Measurements from ENCODE around the gene PYHIN1. TPM values are rescaled to one million over a fixed set of nuclear protein-coding genes. Genes with fewer than 3 reads are reported as not detected.
"Not testable (repeated sequence)": the region's sequence is repeated elsewhere in the genome, so short reads cannot be mapped to it uniquely, and the experiment has no call there.

The PYHIN1 gene
- polyA plus RNA-seq, 4 donors, result 0.11 to 0.45 (median 0.21) TPM; not detected in 1

GRCh38 chr1:158978730-158979129, 47.4 kb downstream of the PYHIN1 start:
- DNase-seq (ENCODE audit: low read depth in 4 of 4, low spot score in 3 of 4), result no peak

GRCh38 chr1:158979229-158979628, 47.9 kb downstream of the PYHIN1 start:
- DNase-seq (ENCODE audit: low read depth in 4 of 4, low spot score in 3 of 4), result no peak

- DNase-seq (ENCODE audit: low read depth in 4 of 4, low spot score in 3 of 4), result no peak
Measured at GRCh38 chr1:158983235-158983634, 51.9 kb downstream of the PYHIN1 start.

GRCh38 chr1:158984386-158984785, 53.0 kb downstream of the PYHIN1 start:
- no peak for DNase-seq (ENCODE audit: low read depth in 4 of 4, low spot score in 3 of 4)

GRCh38 chr1:158989424-158989823, 58.1 kb downstream of the PYHIN1 start:
- DNase-seq (ENCODE audit: low read depth in 4 of 4, low spot score in 3 of 4), result no peak

- no peak for DNase-seq (ENCODE audit: low read depth in 4 of 4, low spot score in 3 of 4)
Measured at GRCh38 chr1:158992787-158993312, 61.5 kb downstream of the PYHIN1 start.

- no peak for DNase-seq (ENCODE audit: low read depth in 4 of 4, low spot score in 3 of 4)
Measured at GRCh38 chr1:158996998-158997397, 65.6 kb downstream of the PYHIN1 start.

GRCh38 chr1:158998037-158998780, 66.9 kb downstream of the PYHIN1 start:
- no peak for DNase-seq (ENCODE audit: low read depth in 4 of 4, low spot score in 3 of 4)

- peak in 2 of 4 donors; percentile 51 to 61 for DNase-seq (ENCODE audit: low read depth in 4 of 4, low spot score in 3 of 4)
Measured at GRCh38 chr1:158998781-158999161, 67.4 kb downstream of the PYHIN1 start.

- DNase-seq (ENCODE audit: low read depth in 4 of 4, low spot score in 3 of 4), result peak; percentile 79 to 87 (median 86)
Measured at GRCh38 chr1:158999316-159000069, 68.1 kb downstream of the PYHIN1 start.

GRCh38 chr1:159000070-159000409, 68.7 kb downstream of the PYHIN1 start:
- no peak for DNase-seq (ENCODE audit: low read depth in 4 of 4, low spot score in 3 of 4)

GRCh38 chr1:159000625-159001024, 69.3 kb downstream of the PYHIN1 start:
- DNase-seq (ENCODE audit: low read depth in 4 of 4, low spot score in 3 of 4), result peak in 2 of 4 donors; percentile 51 to 57

GRCh38 chr1:159005161-159005560, 73.8 kb downstream of the PYHIN1 start:
- DNase-seq (ENCODE audit: low read depth in 4 of 4, low spot score in 3 of 4), result no peak

GRCh38 chr1:159005676-159006075, 74.3 kb downstream of the PYHIN1 start:
- no peak for DNase-seq (ENCODE audit: low read depth in 4 of 4, low spot score in 3 of 4)

- not testable (repeated sequence) for DNase-seq (ENCODE audit: low read depth in 4 of 4, low spot score in 3 of 4)
Measured at GRCh38 chr1:159006210-159006807, 75.0 kb downstream of the PYHIN1 start.

GRCh38 chr1:159007726-159008125, 76.4 kb downstream of the PYHIN1 start:
- no peak for DNase-seq (ENCODE audit: low read depth in 4 of 4, low spot score in 3 of 4)

GRCh38 chr1:159008744-159009188, 77.4 kb downstream of the PYHIN1 start:
- no peak for DNase-seq (ENCODE audit: low read depth in 4 of 4, low spot score in 3 of 4)

GRCh38 chr1:159009287-159009686, 77.9 kb downstream of the PYHIN1 start:
- no peak for DNase-seq (ENCODE audit: low read depth in 4 of 4, low spot score in 3 of 4)

GRCh38 chr1:159009704-159010361, 78.5 kb downstream of the PYHIN1 start, which contains the start of gene IFI16:
Gene IFI16, plus strand, starts transcription at chr1:159009907. Its CDS starts 4,774 bp downstream, at chr1:159014681.
- peak in 2 of 4 donors; percentile 37 to 65 for DNase-seq (ENCODE audit: low read depth in 4 of 4, low spot score in 3 of 4)

- no peak for DNase-seq (ENCODE audit: low read depth in 4 of 4, low spot score in 3 of 4)
Measured at GRCh38 chr1:159010391-159010790, 79.0 kb downstream of the PYHIN1 start.

- DNase-seq (ENCODE audit: low read depth in 4 of 4, low spot score in 3 of 4), result not testable (repeated sequence)
Measured at GRCh38 chr1:159011001-159011400, 79.6 kb downstream of the PYHIN1 start.

Measured in left renal pelvis (tissue), 4 donors.